ENCODE measurements around the gene CCPG1. TPM values are rescaled to one million over a fixed set of nuclear protein-coding genes. Genes with fewer than 3 reads are reported as not detected.
"Not testable (repeated sequence)": the region's sequence is repeated elsewhere in the genome, so short reads cannot be mapped to it uniquely, and the experiment has no call there.

Gene CCPG1
- total and polyA plus RNA-seq, 8 donors = 16.2 to 88.5 (median 68.0) TPM

GRCh38 chr15:55407498-55408011 lies 604 bp downstream of the CCPG1 start:
- peak; percentile 18 to 46 (median 29) for ATAC-seq
- H3K27ac ChIP-seq = peak overlapping the region; percentile 94 to 98 (median 96)
- intact Hi-C loops (cut with DNase I) = no loop called here
- DNase-seq = no peak
- H3K4me1 ChIP-seq = peaks cover 8 to 23% (median 13%) of the 10 kb centered on the region in 3 donors
- 1% methylated on average over 20 of the region's 20 CpGs for WGBS, 2 donors
- no peaks in the 10 kb centered on the region for H3K36me3 ChIP-seq
- H3K27me3 ChIP-seq = no peaks in the 10 kb centered on the region
- FAIRE-seq = no peak
- H3K4me3 ChIP-seq = peak overlapping the region; percentile 60 to 83 (median 74)
- no peak for TF ChIP-seq CTCF (IDR thresholded peaks at IDR 0.05)
- no peaks in the 10 kb centered on the region for H3K9me3 ChIP-seq

- intact Hi-C loops (cut with DNase I) = no loop called here
- peaks cover 8 to 20% (median 13%) of the 10 kb centered on the region in 3 donors for H3K4me1 ChIP-seq
These were observed 4.6 kb downstream of the CCPG1 start for GRCh38 chr15:55403531-55403930.

GRCh38 chr15:55402707-55403106 lies 5.5 kb downstream of the CCPG1 start:
- intact Hi-C loops (cut with DNase I) = no loop called here
- ATAC-seq (peak in 1 of 4 donors; percentile 9), FAIRE-seq (no peak), DNase-seq (no peak)
- no peaks in the 10 kb centered on the region for H3K9me3 ChIP-seq
- H3K27ac ChIP-seq = peak overlapping the region in 1 of 4 donors; percentile 5
- TF ChIP-seq CTCF (IDR thresholded peaks at IDR 0.05) = no peak
- peak overlapping the region in 2 of 4 donors; percentile 3 to 9 for H3K4me3 ChIP-seq
- no peaks in the 10 kb centered on the region for H3K27me3 ChIP-seq
- H3K4me1 ChIP-seq = peaks cover 8 to 20% (median 13%) of the 10 kb centered on the region in 3 donors
- H3K36me3 ChIP-seq = no peaks in the 10 kb centered on the region

More at GRCh38 chr15:55403531-55403930, 4.6 kb downstream of the CCPG1 start:
- H3K27ac ChIP-seq = peak overlapping the region in 1 of 4 donors; percentile 53
- no peaks in the 10 kb centered on the region for H3K36me3 ChIP-seq
- DNase-seq (no peak), ATAC-seq (no peak), FAIRE-seq (no peak)
- no peak for TF ChIP-seq CTCF (IDR thresholded peaks at IDR 0.05)
- H3K27me3 ChIP-seq = no peaks in the 10 kb centered on the region
- peak overlapping the region in 1 of 4 donors; percentile 9 for H3K4me3 ChIP-seq
- no peaks in the 10 kb centered on the region for H3K9me3 ChIP-seq

- WGBS, 2 donors = 69 to 71% methylated on average over 1 of the region's 1 CpG
These were observed 6.3 kb downstream of the CCPG1 start for GRCh38 chr15:55401786-55402246.

GRCh38 chr15:55400050-55400449 lies 8.1 kb downstream of the CCPG1 start:
- H3K27me3 ChIP-seq; intact Hi-C loops (cut with DNase I); FAIRE-seq; DNase-seq; H3K36me3 ChIP-seq; ATAC-seq; H3K4me3 ChIP-seq; H3K9me3 ChIP-seq; H3K27ac ChIP-seq: not testable (repeated sequence)
- WGBS, 2 donors = 85 to 97% methylated on average over 8 of the region's 8 CpGs
- peaks cover 8 to 20% (median 13%) of the 10 kb centered on the region in 3 donors for H3K4me1 ChIP-seq

More at GRCh38 chr15:55401786-55402246, 6.3 kb downstream of the CCPG1 start:
- H3K27ac ChIP-seq = no peak overlapping the region
- peaks cover 8 to 20% (median 13%) of the 10 kb centered on the region in 3 donors for H3K4me1 ChIP-seq
- intact Hi-C loops (cut with DNase I) = no loop called here
- no peak for DNase-seq
- TF ChIP-seq CTCF (IDR thresholded peaks at IDR 0.05) = no peak
- no peaks in the 10 kb centered on the region for H3K9me3 ChIP-seq
- H3K27me3 ChIP-seq = no peaks in the 10 kb centered on the region
- H3K4me3 ChIP-seq = no peak overlapping the region
- H3K36me3 ChIP-seq = no peaks in the 10 kb centered on the region
- FAIRE-seq = no peak
- no peak for ATAC-seq
